Activated T-cell treated with anti-CD3 and anti-CD28 coated beads, Interleukin-2, amount 50 U/mL, for 4 hours (primary cell): Measurements from ENCODE around the gene GSK3A. TPM values are rescaled to one million over a fixed set of nuclear protein-coding genes. Genes with fewer than 3 reads are reported as not detected.

Source experiments
- ATAC-seq, 2 donors: fragments of 200-7000 bp; cut with Tn5 transposase; one replicate each; pipeline ENCODE4 v1.10.0; 2021
- DNase-seq: peaks from one replicate; pipeline ENCODE4 v3.0.0-alpha.2; 2020
- H3K27me3 Mint-ChIP-seq: one replicate; pipeline ENCODE4 v1.8.0; 2021; ENCODE audit warnings: low read depth, mixed read lengths
- H3K36me3 Mint-ChIP-seq: one replicate; pipeline ENCODE4 v1.8.0; 2022; ENCODE audit warnings: mixed read lengths; ENCODE audit not compliant: insufficient read depth
- H3K4me1 Mint-ChIP-seq: one replicate; pipeline ENCODE4 v1.8.0; 2021; ENCODE audit warnings: low read depth, mixed read lengths
- H3K4me3 Mint-ChIP-seq: one replicate; pipeline ENCODE4 v1.8.0; 2021; ENCODE audit warnings: mild to moderate bottlenecking, moderate library complexity, mixed read lengths
- H3K9me3 Mint-ChIP-seq: one replicate; pipeline ENCODE4 v1.8.0; 2021; ENCODE audit warnings: mixed read lengths
- total RNA-seq, 3 donors: library from RNA; stranded (reverse); gene quantifications; one replicate each; pipeline ENCODE4 v1.2.1, GENCODE V29; 2021

Gene GSK3A
- total RNA-seq, 3 donors from 2014 or later: 51.9 to 56.4 (median 55.2) TPM

DNA sequence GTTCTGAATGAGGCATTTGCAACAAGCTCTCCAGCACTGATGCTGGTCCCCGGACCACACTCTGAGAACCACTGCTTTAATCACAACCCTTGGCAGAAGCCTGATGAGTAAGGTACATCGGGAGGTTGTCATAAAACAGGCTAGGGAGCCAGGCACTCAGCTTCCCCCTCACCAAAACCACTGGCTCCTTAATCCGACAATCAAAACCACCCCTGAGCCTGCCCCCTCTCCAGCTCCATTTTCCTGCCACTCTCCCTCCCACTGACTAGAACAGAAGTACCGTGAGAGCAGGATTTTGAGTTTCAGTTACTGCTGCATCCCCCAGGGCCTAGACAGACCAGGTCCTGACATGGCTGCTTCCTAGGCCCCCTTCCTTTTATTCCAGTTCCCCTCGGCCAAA, 7.2 kb downstream of the GSK3A start:
- DNase-seq: no peak
- H3K4me3 Mint-ChIP-seq: no peak overlapping the region
- peaks cover 17% of the 10 kb centered on the region for H3K4me1 Mint-ChIP-seq
- H3K9me3 Mint-ChIP-seq: no peaks in the 10 kb centered on the region
- no peaks in the 10 kb centered on the region for H3K27me3 Mint-ChIP-seq
- ATAC-seq: no peak
- H3K36me3 Mint-ChIP-seq: peaks cover 30% of the 10 kb centered on the region

DNA sequence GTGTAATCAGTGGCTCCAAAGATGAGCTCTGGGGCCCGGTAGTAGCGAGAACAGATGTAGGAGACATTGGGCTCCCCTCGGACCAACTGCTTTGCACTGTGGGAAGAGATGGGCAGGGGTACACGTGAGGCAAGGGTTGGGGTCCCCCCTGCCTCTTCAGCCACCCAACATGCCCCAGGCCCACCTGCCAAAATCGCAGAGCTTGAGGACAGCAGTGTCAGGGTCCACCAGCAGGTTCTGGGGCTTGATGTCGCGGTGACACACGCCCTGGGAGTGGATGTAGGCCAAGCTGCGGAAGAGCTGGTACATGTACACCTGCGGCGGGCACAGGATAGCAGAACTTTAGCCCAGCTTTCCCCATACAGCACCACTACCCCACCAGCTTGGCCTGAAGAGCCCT, 8.0 kb downstream of the GSK3A start:
- Mint-ChIP-seq H3K4me3 (no peak overlapping the region), H3K36me3 (peaks cover 34% of the 10 kb centered on the region)

DNA sequence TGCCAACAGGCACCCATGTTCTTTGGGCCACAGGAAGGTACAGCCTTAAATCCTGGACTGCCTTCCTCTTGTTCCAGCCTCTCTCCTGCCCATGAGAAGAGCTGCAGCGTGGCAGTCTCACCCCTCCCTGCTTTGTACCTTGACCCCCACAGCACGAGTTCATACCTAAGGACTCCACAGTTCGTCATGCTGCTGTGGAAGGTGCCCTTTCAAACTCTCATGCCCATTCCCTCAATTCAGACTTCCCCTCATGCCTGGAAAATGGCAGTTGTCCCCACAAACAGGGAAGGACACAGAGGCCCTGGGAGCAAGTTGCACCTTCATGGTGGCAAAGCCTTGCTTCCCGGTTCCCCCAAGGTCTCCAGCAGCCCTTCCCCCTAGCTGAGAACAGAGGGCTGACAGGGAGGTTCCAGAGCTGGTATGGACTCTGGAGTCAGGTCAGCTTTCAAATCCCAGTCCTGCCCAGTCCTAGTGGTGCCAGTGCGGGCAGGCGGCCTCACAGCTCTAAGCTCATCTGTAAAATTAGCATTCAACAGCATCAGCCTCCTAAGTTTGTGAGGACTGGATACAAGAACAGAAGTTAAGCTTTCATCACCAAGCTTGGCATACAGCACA, 8.6 kb downstream of the GSK3A start:
- DNase-seq: no peak
- Mint-ChIP-seq H3K9me3 (no peaks in the 10 kb centered on the region), H3K4me3 (no peak overlapping the region), H3K36me3 (peaks cover 31% of the 10 kb centered on the region), H3K27me3 (no peaks in the 10 kb centered on the region), H3K4me1 (peaks cover 5% of the 10 kb centered on the region)
- ATAC-seq: no peak

More for the DNA sequence above, 8.0 kb downstream of the GSK3A start:
- no peak for ATAC-seq
- Mint-ChIP-seq H3K27me3 (no peaks in the 10 kb centered on the region), H3K4me1 (peaks cover 9% of the 10 kb centered on the region), H3K9me3 (no peaks in the 10 kb centered on the region)
- no peak for DNase-seq

DNA sequence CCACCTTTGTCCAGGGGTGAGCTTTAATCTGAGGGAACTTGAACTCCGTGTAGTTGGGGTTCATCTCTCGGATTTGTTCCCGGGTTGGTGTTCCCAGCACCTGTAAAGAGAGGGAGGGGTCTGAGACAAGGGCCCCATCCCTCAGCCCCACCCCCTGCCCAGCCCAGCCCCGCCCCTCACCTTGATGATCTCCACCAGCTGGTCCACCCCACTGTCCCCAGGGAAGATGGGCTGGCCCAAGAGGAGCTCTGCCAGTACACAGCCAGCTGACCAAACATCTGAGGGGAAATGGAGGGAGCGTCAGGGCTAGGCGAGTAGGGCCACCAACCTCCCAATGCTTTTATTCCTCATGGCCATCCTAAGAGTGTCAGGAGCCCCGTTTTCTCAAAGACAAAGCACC, 9.3 kb downstream of the GSK3A start:
- H3K9me3 Mint-ChIP-seq: no peaks in the 10 kb centered on the region
- DNase-seq (no peak), ATAC-seq (no peak)
- no peak overlapping the region for H3K4me3 Mint-ChIP-seq
- H3K36me3 Mint-ChIP-seq: peaks cover 31% of the 10 kb centered on the region
- no peaks in the 10 kb centered on the region for H3K27me3 Mint-ChIP-seq
- peaks cover 5% of the 10 kb centered on the region for H3K4me1 Mint-ChIP-seq

DNA sequence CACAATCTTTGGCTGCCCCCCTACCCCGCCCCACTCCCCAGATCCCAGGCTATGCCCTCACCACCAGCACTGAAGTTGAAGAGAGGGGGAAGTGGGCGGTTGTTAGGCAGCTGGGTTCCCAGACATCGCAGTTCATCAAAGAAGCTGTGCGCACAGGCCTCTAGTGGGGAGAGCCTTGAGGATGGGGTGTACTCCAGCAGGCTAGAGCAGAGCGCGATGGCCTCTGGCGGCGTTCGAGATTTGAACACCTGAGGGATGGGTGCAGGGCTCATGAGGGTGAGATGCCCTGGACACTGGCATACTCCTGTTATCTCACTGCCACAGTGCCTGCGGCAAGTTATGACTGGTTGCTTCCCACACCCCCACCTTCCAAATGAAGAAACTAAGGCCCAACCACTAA, 10.0 kb downstream of the GSK3A start:
- Mint-ChIP-seq H3K4me3 (no peak overlapping the region), H3K9me3 (no peaks in the 10 kb centered on the region), H3K27me3 (no peaks in the 10 kb centered on the region), H3K4me1 (peaks cover 5% of the 10 kb centered on the region), H3K36me3 (peaks cover 31% of the 10 kb centered on the region)
- no peak for ATAC-seq
- DNase-seq: no peak

DNA sequence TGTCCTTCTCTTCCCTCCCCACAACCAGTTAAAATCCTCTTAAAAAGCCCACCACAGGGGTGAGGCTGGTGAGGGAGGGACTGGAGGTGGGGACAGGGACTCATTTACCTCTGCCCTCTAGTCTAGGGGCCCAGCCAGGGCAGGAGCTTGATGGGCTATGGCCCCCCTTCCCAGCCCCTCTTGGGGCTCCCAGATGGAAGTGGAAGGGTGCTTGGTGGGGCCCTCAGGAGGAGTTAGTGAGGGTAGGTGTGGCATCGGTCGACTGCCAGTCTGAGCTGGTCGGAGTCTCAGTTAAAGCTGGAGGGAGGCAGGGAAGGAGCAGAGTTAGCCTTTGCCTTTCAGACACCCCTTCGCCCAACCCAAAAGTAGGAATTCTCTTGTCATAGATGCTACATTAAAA, 11.8 kb downstream of the GSK3A start:
- ATAC-seq (no peak), DNase-seq (no peak)
- peaks cover 4% of the 10 kb centered on the region for H3K4me1 Mint-ChIP-seq
- H3K36me3 Mint-ChIP-seq: peaks cover 41% of the 10 kb centered on the region
- H3K9me3 Mint-ChIP-seq: no peaks in the 10 kb centered on the region
- no peak overlapping the region for H3K4me3 Mint-ChIP-seq
- H3K27me3 Mint-ChIP-seq: no peaks in the 10 kb centered on the region

DNA sequence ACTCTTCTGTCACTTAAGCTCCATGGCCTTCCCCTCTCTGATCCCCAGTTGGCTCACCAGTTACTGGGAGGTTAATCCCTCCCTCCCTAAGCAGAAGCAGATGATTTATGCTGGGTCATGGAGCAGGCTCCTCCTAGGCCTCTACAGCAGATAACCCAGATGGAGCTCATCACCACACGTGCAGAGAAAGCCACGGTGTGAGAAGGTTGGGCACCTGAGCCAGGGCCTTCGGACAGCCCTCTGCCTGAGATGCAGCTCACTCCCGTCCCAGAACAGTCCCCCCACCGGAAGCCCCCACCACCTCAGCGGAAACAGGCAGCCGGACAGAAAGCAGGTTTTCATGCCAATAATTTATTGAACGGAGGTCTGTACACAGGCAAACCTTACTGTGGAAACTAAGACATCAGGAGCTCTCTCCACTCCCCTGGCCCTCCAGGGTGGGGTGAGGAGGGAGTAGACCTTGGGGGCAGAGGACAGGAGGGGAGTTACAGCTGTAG, 12.5 kb downstream of the GSK3A start:
- H3K36me3 Mint-ChIP-seq: peaks cover 37% of the 10 kb centered on the region

DNA sequence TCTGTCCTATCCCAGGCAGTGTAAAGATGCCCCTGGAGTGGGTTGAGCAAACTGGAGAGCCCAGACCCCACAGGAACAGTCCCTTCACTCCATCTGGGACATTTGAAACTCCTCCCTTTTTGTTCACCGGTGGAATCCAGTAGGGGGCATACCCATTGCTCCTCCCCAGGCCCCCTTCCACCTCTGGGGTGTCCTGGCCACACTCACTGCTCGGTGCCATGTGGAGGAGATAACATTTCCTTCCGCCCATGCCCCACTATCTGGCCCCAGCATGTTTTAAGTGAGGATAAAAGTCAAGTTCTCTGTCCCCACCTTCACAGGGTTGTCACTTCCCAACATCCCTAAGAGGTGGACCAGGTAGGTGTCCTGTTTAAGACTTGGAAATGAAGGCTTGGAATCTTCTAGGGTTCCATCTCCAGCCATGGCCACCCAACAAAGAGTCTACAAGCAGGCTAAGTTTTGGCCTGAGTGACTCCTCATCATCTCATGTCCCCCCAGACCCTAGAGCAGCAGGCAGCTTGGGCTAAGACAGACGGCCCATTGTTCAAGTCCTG, 13.0 kb downstream of the GSK3A start:
- no peak for ATAC-seq
- Mint-ChIP-seq H3K27me3 (no peaks in the 10 kb centered on the region), H3K4me1 (peaks cover 4% of the 10 kb centered on the region), H3K4me3 (no peak overlapping the region), H3K9me3 (no peaks in the 10 kb centered on the region), H3K36me3 (peaks cover 41% of the 10 kb centered on the region)
- no peak for DNase-seq

More for the DNA sequence above, 12.5 kb downstream of the GSK3A start:
- Mint-ChIP-seq H3K4me3 (no peak overlapping the region), H3K9me3 (no peaks in the 10 kb centered on the region), H3K27me3 (no peaks in the 10 kb centered on the region), H3K4me1 (peaks cover 4% of the 10 kb centered on the region)
- no peak for DNase-seq
- ATAC-seq: peak in 1 of 2 donors; percentile 10

DNA sequence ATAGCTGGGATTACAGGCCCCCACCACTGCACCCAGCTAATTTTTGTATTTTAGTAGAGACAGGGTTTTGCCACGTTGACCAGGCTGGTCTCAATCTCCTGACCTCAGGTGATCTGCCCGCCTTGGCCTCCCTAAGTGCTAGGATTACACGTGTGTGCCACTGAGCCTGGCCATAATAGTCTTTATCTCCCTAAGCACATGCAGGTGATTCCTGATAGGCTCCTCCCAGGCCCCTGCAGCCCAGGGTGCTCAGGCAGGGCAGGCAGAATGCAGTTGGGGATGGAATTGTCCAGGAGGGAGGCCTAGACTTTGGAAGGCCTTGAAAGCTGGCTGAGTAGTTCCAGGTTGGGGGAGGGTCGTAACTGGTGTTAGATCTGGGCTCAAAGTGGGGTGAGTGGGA, 13.8 kb downstream of the GSK3A start:
- DNase-seq: no peak
- H3K9me3 Mint-ChIP-seq: no peaks in the 10 kb centered on the region
- H3K4me3 Mint-ChIP-seq: no peak overlapping the region
- ATAC-seq: no peak
- peaks cover 4% of the 10 kb centered on the region for H3K4me1 Mint-ChIP-seq
- peaks cover 38% of the 10 kb centered on the region for H3K36me3 Mint-ChIP-seq
- H3K27me3 Mint-ChIP-seq: no peaks in the 10 kb centered on the region

DNA sequence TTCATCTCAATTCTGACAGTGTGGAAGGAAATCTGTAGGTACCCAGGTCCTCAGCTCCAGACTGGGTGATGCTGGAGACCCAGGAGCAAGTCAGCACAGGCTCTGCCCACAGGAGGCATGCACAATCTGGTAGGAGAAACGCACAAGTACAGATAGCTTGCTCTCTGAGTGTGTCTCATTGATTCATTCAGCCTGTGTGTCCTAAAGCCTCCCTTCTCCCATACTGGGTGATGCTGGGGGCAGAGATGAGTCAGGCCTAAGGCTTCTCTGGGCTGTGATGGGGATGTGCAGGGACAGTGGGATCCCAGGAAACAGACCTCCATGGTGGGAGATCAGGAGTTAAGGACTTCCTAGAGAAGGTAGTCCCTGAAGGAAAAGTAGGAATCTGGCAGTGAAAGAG, 15.5 kb downstream of the GSK3A start:
- ATAC-seq (no peak), DNase-seq (no peak)
- peaks cover 15% of the 10 kb centered on the region for H3K4me1 Mint-ChIP-seq
- no peaks in the 10 kb centered on the region for H3K9me3 Mint-ChIP-seq
- H3K4me3 Mint-ChIP-seq: no peak overlapping the region
- H3K36me3 Mint-ChIP-seq: peaks cover 35% of the 10 kb centered on the region
- H3K27me3 Mint-ChIP-seq: no peaks in the 10 kb centered on the region

DNA sequence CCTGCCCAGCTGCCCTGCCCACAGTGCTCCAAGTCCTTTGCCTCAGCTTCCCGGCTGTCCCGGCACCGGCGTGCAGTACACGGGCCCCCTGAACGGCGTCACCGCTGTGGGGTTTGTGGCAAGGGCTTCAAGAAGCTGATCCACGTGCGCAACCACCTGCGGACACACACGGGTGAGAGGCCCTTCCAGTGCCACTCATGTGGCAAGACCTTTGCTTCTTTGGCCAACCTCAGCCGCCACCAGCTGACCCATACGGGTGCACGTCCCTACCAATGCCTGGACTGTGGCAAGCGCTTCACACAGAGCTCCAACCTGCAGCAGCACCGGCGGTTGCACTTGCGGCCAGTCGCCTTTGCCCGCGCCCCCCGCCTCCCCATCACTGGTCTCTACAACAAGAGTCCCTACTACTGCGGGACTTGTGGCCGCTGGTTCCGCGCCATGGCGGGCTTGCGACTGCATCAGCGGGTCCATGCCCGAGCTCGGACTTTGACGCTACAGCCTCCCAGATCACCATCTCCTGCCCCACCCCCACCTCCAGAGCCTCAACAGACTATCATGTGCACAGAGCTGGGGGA, 16.6 kb downstream of the GSK3A start:
- no peak overlapping the region for H3K4me3 Mint-ChIP-seq
- H3K27me3 Mint-ChIP-seq: no peaks in the 10 kb centered on the region
- DNase-seq (no peak), ATAC-seq (no peak)
- H3K36me3 Mint-ChIP-seq: peaks cover 34% of the 10 kb centered on the region
- peaks cover 18% of the 10 kb centered on the region for H3K4me1 Mint-ChIP-seq
- H3K9me3 Mint-ChIP-seq: no peaks in the 10 kb centered on the region

DNA sequence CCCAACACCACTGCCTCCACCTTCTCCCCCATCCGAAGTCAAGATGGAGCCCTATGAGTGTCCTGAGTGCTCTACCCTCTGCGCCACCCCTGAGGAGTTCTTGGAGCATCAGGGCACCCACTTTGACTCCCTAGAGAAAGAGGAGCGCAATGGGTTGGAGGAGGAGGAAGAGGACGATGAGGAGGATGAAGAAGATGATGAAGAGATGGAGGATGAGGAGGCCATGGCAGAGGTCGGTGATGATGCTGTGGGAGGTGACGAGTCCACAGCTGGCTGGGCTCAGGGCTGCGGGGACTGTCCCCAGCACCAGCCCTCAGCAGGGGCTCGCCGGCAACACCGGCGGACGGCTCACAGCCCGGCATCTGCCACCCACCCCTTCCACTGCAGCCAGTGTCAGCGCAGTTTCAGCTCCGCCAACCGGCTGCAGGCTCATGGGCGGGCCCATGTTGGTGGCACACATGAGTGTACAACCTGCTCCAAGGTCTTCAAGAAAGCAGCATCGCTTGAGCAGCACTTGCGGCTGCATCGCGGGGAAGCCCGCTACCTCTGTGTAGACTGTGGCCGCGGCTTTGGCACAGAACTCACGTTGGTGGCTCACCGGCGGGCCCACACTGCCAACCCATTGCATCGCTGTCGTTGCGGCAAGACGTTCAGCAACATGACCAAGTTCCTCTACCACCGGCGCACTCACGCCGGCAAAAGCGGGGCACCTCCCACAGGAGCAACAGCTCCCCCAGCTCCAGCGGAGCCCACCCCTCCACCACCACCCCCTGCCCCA, 17.3 kb downstream of the GSK3A start:
- Mint-ChIP-seq H3K4me1 (peaks cover 24% of the 10 kb centered on the region), H3K9me3 (no peaks in the 10 kb centered on the region)

DNA sequence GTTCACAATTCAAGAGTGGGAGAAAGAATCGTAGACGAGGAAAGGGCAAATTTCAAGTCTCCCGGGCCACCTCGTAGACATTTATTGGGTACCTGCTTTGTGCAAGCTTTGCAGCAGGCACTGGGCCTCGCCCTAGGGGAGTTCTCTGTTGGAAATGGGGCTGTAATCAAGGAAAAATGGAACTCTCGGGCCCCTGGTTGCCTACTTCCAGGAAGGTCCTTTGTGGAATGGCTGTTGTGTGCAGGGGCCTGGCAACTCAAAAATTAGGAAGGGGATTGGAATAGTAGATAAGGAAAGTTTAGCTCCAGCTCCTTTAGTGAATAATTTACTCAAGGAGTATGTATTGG, 21.7 kb downstream of the GSK3A start:
- H3K27me3 Mint-ChIP-seq: no peaks in the 10 kb centered on the region
- ATAC-seq: no peak
- peaks cover 20% of the 10 kb centered on the region for H3K36me3 Mint-ChIP-seq
- DNase-seq: no peak
- H3K4me1 Mint-ChIP-seq: peaks cover 50% of the 10 kb centered on the region
- H3K4me3 Mint-ChIP-seq: peak overlapping the region; percentile 94
- H3K9me3 Mint-ChIP-seq: no peaks in the 10 kb centered on the region

More for the DNA sequence above, 17.3 kb downstream of the GSK3A start:
- Mint-ChIP-seq H3K27me3 (no peaks in the 10 kb centered on the region), H3K4me3 (no peak overlapping the region), H3K36me3 (peaks cover 34% of the 10 kb centered on the region)
- ATAC-seq (no peak), DNase-seq (no peak)

DNA sequence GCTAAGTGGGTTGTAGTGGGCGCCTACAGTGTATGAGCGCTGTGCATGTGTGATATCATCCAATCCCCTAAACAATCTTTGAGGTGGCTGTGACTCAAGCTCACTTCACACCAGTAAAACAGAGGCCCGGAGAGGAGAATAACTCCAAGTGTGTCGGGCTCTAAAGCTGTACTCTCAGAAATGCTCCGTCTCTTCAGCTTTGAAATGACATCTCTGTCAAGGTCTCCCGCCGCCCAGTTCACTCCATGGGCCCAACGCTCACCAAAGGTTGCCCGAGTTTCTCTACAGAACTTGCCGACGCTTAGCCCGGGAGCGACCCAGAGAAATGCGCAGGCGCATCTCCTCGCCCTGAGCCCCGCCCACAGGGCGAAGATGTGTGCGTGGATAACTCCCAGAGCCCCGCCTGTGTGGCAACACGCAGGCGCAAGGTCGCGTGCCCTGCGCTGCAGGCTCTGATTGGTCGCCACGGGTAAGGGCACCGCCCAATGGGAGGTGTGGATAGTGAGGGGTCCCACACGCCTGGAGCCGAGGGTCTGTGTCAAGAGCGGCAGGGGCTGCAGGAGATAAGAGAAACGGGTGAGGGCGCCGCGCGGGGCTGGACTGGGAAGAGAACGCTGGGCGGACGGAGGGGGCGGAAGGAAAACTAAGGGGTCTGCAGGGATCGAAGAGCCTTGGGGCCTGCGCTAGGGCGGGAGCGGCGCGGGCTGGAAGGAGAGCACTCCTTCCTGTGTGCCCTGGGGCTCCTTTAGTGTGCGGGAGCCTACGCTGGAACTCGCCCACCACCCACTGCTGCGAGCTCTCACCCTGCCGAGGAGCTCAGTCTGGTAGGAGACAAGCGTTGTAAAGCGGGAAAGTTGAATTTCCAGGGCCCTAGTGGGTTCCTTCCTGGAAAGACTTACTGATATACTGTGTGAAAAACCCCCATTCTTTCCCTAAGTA, 22.3 kb downstream of the GSK3A start, which contains the start of gene ZNF526:
Gene ZNF526, plus strand, starts transcription at position 501 of the 939 bp plus-strand sequence. CDS start 4,092 bp downstream, outside the sequence.
- Mint-ChIP-seq H3K9me3 (no peaks in the 10 kb centered on the region), H3K27me3 (no peaks in the 10 kb centered on the region), H3K4me3 (peak within 1 kb of the TSS; percentile 94), H3K4me1 (peaks cover 57% of the 10 kb centered on the region), H3K36me3 (peaks cover 20% of the 10 kb centered on the region)
- ATAC-seq (peak; percentile 83 to 86), DNase-seq (peak; percentile 94)
